Small intestine (tissue), 7 donors: Measurements from ENCODE around the gene NEUROD4. TPM values are rescaled to one million over a fixed set of nuclear protein-coding genes. Genes with fewer than 3 reads are reported as not detected.

Experiments used
- DNase-seq, 2 donors: peaks; one replicate each; pipeline versions ENCODE4 v3.0.0 to v3.0.0-alpha.2; 2013
- FAIRE-seq: peaks from 2 replicates; lab custom pipeline; 2012; peaks lifted over from hg19 to GRCh38; lab: Jason Lieb, UNC
- H3K27ac ChIP-seq, 3 donors: one replicate each; pipeline ENCODE4 v1.5.1; 2013; ENCODE audit warnings: low read length in 2 of 3, mild to moderate bottlenecking in 2 of 3, control low read depth in 1 of 3, inconsistent platforms in 1 of 3, low read depth in 1 of 3, moderate library complexity in 1 of 3
- H3K27me3 ChIP-seq, 3 donors: one replicate each; pipeline ENCODE4 v1.6.1; 2013; ENCODE audit warnings: low read length in 3 of 3, inconsistent platforms in 1 of 3; ENCODE audit not compliant: control insufficient read depth in 3 of 3, insufficient read depth in 3 of 3
- H3K36me3 ChIP-seq, 3 donors: one replicate each; pipeline ENCODE4 v1.6.1; 2013; ENCODE audit warnings: low read length in 3 of 3, inconsistent platforms in 1 of 3, low read depth in 1 of 3, mild to moderate bottlenecking in 1 of 3, moderate library complexity in 1 of 3; ENCODE audit not compliant: control insufficient read depth in 3 of 3, insufficient read depth in 2 of 3
- H3K4me1 ChIP-seq, 3 donors: one replicate each; pipeline ENCODE4 v1.6.1; 2013; ENCODE audit warnings: low read length in 2 of 3, inconsistent platforms in 1 of 3, low read depth in 1 of 3, mild to moderate bottlenecking in 1 of 3, moderate library complexity in 1 of 3; ENCODE audit not compliant: control insufficient read depth in 3 of 3, insufficient read depth in 2 of 3
- H3K4me3 ChIP-seq, 3 donors: one replicate each; pipeline ENCODE4 v1.5.1; 2013; ENCODE audit warnings: low read length in 3 of 3, control low read depth in 1 of 3, inconsistent platforms in 1 of 3, low read depth in 1 of 3, mild to moderate bottlenecking in 1 of 3, moderate library complexity in 1 of 3
- H3K9me3 ChIP-seq, 2 donors: one replicate each; pipeline ENCODE4 v1.6.1; 2013; ENCODE audit warnings: low read depth in 1 of 2, low read length in 1 of 2; ENCODE audit not compliant: control insufficient read depth in 2 of 2, insufficient read depth in 1 of 2
- WGBS, 3 donors: extraction: QIAGEN DNeasy Blood & Tissue Kit; methylation state at CpG; one replicate each; pipeline ENCODE4 v1.1.7; 2013; 5-methylcytosine and 5-hydroxymethylcytosine counted together
- polyA plus RNA-seq, 4 donors: library from polyadenylated mRNA; stranded (reverse) in 3 of 4; unstranded in 1 of 4; fragments of 200-250 nt in 3 of 4; fragments of 120-200 nt in 1 of 4; gene quantifications; one replicate each; pipeline versions ENCODE4 v1.2.1 to v1.2.3, GENCODE V29; 2013
- donor health status: healthy with polysubstance abuse.
- donor health status: control.
- donor health status: control.
- donor health status: Bipolar disorder and iron deficiency.
- donor health status: healthy.

NEUROD4 gene
- polyA plus RNA-seq, 4 donors: not detected

DNA sequence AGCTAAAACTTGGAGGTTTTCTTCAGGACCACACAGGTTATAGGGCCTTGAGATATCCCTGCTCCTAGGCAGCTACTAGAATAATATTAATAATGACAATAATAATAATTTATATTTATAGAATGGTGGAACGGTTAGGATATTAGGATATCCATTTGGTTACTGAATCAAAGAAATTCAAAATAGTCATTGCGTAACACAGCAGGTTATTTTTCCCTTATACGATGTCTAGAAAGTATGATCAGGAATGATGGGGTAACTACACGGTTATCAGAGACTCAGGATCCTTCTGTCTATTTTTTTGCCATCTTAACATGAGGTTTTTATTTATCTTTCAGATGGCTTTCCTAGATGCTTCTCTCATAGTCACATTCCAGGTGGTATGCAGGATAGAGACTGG, 39.0 kb downstream of the NEUROD4 start:
- FAIRE-seq: no peak
- Histone ChIP-seq H3K9me3 (no peaks in the 10 kb centered on the region), H3K27ac (no peak overlapping the region), H3K27me3 (peaks cover 0 to 6% (median 2%) of the 10 kb centered on the region in 3 donors), H3K4me1 (no peaks in the 10 kb centered on the region), H3K36me3 (no peaks in the 10 kb centered on the region), H3K4me3 (no peak overlapping the region)
- no peak for DNase-seq
- 82 to 89% (median 85%) methylated on average over 4 of the region's 4 CpGs for WGBS, 3 donors

DNA sequence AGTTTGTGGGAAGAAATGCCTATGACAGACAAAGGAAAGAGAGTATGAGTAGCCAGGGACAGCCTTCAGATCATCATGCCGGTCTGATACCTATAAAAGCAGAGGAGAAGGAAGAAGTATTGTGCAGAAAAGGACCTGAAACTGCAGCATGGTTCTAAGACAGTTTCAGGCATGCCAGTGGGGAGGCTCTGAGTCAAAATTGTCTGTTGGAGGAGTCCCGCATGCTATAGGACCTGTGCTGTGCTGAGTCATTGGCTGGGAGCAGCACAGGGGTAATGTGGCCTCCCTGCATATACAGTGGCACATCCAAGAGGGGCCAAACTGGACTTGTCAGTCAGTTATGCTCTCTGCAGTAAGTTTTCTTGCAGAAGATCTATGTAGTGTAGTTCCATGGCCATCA, 40.7 kb downstream of the NEUROD4 start:
- DNase-seq: no peak
- no peak overlapping the region for H3K4me3 ChIP-seq
- no peak for FAIRE-seq
- H3K9me3 ChIP-seq: no peaks in the 10 kb centered on the region
- H3K4me1 ChIP-seq: no peaks in the 10 kb centered on the region
- peaks cover 0 to 6% (median 0%) of the 10 kb centered on the region in 3 donors for H3K27me3 ChIP-seq
- H3K36me3 ChIP-seq: no peaks in the 10 kb centered on the region
- 62 to 63% (median 63%) methylated on average over 2 of the region's 2 CpGs for WGBS, 3 donors
- no peak overlapping the region for H3K27ac ChIP-seq

DNA sequence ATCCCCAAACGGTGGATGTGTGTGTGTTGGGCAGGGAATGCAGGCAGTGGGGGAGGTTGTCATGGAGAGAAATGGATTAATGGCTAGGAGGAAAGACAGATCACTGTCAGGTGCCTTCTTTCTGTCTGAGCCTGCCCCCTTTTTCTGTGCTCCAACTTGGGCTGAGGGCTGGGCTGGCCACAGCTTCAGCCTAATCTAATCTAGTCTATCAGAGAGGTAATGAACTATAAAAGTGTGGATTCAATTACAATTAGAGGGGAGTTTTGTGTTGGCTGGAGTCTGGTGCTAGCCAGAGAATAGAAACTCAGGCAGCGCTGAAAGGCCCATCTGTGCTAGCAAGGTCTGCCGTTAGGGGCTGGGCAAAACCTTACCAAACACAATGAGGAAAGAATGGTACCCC, 41.2 kb downstream of the NEUROD4 start:
- 53 to 56% (median 54%) methylated on average over 3 of the region's 3 CpGs for WGBS, 3 donors
- H3K27ac ChIP-seq: no peak overlapping the region
- no peaks in the 10 kb centered on the region for H3K4me1 ChIP-seq
- no peaks in the 10 kb centered on the region for H3K36me3 ChIP-seq
- H3K9me3 ChIP-seq: no peaks in the 10 kb centered on the region
- H3K27me3 ChIP-seq: peaks cover 0 to 9% (median 0%) of the 10 kb centered on the region in 3 donors
- no peak for FAIRE-seq
- H3K4me3 ChIP-seq: no peak overlapping the region
- no peak for DNase-seq

DNA sequence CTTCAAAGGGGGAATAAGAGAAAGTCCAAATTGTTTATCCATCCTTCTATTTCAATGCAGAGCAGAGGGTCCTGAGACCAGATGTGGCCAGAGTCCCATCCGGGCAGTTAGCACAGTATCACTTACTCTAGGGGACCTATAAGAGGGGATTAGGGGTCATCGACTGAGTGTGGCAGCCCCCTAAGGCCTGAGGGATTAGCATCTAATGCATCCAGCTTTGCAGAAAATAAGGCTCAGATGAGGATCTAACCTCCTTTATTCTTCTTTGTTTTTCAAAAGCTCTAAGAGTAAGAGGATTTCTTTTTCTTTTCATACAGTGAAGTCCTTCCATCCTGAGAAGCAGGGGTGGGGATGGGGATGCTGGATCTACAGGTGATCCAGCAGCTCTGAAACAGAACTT, 43.5 kb downstream of the NEUROD4 start:
- Histone ChIP-seq H3K9me3 (no peaks in the 10 kb centered on the region), H3K36me3 (no peaks in the 10 kb centered on the region), H3K27me3 (peaks cover 0 to 9% (median 0%) of the 10 kb centered on the region in 3 donors), H3K27ac (no peak overlapping the region), H3K4me3 (no peak overlapping the region), H3K4me1 (no peaks in the 10 kb centered on the region)
- DNase-seq: no peak
- no peak for FAIRE-seq
- 61 to 76% (median 70%) methylated on average over 2 of the region's 2 CpGs for WGBS, 3 donors

DNA sequence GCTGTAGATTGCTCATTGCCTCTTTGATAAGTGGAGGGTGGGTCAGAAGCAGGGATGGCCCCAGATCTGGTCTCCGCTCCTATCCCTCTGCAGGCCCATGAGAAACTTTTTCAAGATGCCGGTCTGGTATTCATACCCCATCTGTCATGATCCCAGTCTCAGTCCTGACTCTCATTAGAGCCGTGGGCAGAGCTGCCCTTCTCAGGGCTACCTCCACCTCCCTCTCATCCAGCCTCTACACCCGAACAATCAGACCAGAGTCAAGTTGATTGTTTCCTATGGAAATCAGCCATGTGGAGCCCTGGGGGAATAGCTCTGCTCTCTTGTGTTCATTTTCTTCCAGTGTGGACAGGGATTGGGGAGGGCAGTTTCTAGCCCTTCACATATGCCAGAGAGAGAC, 45.8 kb downstream of the NEUROD4 start:
- FAIRE-seq (no peak), DNase-seq (no peak)
- Histone ChIP-seq H3K27me3 (peaks cover 0 to 9% (median 0%) of the 10 kb centered on the region in 3 donors), H3K4me1 (no peaks in the 10 kb centered on the region), H3K4me3 (no peak overlapping the region), H3K27ac (no peak overlapping the region), H3K9me3 (no peaks in the 10 kb centered on the region), H3K36me3 (no peaks in the 10 kb centered on the region)
- WGBS, 3 donors: 69 to 71% (median 70%) methylated on average over 4 of the region's 4 CpGs

DNA sequence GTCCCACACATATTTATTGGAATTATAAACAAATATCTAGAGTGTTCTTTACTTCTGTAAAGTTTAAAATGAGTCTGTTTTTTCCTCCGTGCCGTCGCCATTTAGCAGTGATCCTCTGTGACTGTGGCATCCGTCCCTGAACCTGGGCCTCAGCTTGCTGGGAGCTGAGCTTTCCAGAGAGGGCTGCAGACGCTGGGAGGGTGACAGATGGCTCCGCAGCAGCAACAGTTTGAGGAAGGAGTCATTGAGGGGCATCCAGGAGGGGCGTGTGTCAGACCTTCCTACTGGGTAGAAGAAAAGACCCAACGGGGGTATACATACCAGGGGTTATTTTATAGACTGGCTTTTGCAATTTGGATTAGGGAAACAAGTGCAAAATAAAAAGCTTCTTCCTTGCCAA, 47.9 kb downstream of the NEUROD4 start:
- no peaks in the 10 kb centered on the region for H3K36me3 ChIP-seq
- 61 to 77% (median 73%) methylated on average over 8 of the region's 8 CpGs for WGBS, 3 donors
- FAIRE-seq: no peak
- H3K27ac ChIP-seq: no peak overlapping the region
- H3K9me3 ChIP-seq: no peaks in the 10 kb centered on the region
- no peak overlapping the region for H3K4me3 ChIP-seq
- peaks cover 0 to 3% (median 0%) of the 10 kb centered on the region in 3 donors for H3K27me3 ChIP-seq
- H3K4me1 ChIP-seq: no peaks in the 10 kb centered on the region
- no peak for DNase-seq

DNA sequence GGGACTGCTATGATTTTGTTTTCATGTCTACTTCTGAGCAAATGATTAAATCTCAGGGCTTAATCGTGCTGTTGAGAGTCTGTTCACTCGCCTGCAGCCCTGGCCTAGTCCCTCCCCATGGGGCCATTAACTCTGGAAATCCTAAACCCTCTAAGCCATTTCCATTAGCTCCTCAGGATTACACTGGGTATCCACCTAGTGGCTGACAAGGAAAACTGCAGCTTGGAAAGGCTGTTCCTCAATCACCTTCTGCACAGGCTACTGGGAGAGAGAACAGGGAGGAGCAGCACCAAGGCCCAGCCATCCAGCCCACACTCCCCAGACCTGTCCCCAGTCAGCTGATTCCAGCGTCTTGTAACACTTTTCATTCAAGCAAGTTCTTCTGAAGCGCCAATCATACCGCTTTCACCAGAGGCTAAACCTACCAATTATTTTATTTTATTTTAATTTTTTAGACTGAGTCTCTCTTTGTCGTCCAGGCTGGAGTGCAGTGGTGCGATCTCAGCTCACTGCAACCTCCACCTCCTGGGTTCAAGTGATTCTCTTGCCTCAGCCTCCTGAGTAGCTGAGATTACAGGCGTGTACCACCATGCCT, 48.7 kb downstream of the NEUROD4 start:
- Histone ChIP-seq H3K9me3 (no peaks in the 10 kb centered on the region), H3K4me1 (no peaks in the 10 kb centered on the region), H3K36me3 (no peaks in the 10 kb centered on the region), H3K27ac (no peak overlapping the region), H3K27me3 (peaks cover 0 to 3% (median 0%) of the 10 kb centered on the region in 3 donors), H3K4me3 (no peak overlapping the region)
- FAIRE-seq: no peak
- peak; percentile 41 to 53 for DNase-seq
- 55 to 60% (median 59%) methylated on average over 8 of the region's 8 CpGs for WGBS, 3 donors

DNA sequence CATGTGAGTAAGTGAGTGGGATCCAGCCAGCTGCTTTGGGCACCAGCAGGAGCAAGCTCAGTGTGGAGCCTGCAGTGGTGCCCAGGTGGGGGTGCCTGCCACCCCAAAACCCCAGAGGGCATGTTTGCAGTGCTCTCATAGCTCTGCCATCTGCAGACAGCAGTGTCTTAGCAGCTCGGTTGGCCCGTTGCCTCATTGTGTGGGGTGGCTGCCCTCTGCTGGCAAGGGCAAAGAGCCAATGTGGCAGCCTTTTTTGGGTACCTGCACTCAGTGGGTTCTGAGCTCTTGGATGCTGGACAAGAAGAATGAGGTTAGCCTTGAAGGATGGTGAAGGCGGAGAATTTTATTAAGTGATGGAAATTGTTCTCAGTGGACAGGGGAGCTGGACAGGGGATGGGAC, 52.3 kb downstream of the NEUROD4 start:
- H3K9me3 ChIP-seq: no peaks in the 10 kb centered on the region
- 29 to 47% (median 36%) methylated on average over 3 of the region's 3 CpGs for WGBS, 3 donors
- DNase-seq (peak; percentile 14 to 40), FAIRE-seq (no peak)
- H3K27me3 ChIP-seq: no peaks in the 10 kb centered on the region
- H3K4me1 ChIP-seq: no peaks in the 10 kb centered on the region
- H3K27ac ChIP-seq: no peak overlapping the region
- no peak overlapping the region for H3K4me3 ChIP-seq
- no peaks in the 10 kb centered on the region for H3K36me3 ChIP-seq
